ENCODE measurements around the gene RCN1.

DNA sequence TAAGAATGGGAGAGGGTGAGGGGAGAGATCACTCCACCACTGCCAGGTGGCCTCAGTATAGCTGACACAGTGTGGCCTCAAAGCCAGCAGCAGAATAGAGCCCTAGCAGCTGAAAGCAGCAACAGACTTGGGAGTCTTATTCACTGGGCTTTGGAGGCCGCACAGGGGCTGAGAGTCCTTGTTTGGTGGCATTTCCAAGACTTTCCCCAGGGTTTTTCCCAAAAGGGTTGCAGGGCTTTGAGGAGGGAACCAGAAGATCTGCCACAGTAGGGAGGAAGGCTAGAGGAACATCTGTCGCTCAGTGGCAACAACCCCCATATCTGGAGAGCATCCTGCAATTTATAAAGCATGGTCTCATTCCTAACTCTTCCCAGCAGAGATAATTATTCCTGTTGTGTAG, 35.0 kb upstream of the RCN1 start:
- TF ChIP-seq, protein P1, sequence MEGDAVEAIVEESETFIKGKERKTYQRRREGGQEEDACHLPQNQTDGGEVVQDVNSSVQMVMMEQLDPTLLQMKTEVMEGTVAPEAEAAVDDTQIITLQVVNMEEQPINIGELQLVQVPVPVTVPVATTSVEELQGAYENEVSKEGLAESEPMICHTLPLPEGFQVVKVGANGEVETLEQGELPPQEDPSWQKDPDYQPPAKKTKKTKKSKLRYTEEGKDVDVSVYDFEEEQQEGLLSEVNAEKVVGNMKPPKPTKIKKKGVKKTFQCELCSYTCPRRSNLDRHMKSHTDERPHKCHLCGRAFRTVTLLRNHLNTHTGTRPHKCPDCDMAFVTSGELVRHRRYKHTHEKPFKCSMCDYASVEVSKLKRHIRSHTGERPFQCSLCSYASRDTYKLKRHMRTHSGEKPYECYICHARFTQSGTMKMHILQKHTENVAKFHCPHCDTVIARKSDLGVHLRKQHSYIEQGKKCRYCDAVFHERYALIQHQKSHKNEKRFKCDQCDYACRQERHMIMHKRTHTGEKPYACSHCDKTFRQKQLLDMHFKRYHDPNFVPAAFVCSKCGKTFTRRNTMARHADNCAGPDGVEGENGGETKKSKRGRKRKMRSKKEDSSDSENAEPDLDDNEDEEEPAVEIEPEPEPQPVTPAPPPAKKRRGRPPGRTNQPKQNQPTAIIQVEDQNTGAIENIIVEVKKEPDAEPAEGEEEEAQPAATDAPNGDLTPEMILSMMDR (IDR thresholded peaks at IDR 0.05; ENCODE audit: insufficient read depth, low read depth, low read length), result no peak
- no peak for TF ChIP-seq EZH2 (IDR thresholded peaks at IDR 0.05; ENCODE audit: insufficient read depth, low read length)

All from astrocyte (in vitro differentiated cells and primary cell).